Ishikawa (cell line): Measurements from ENCODE around the gene MLXIP.

Source experiments
- CREB1 ChIP-seq: IDR thresholded peaks from 2 replicates; pipeline ENCODE4 v1.6.1; 2012; ENCODE audit warnings: low read depth
- EGR1 ChIP-seq: IDR thresholded peaks from 2 replicates; pipeline ENCODE4 v1.6.1; 2012
- EP300 ChIP-seq: IDR thresholded peaks from 2 replicates; pipeline ENCODE4 v1.6.1; 2012; ENCODE audit warnings: borderline replicate concordance
- FOXM1 ChIP-seq: IDR thresholded peaks from 2 replicates; pipeline ENCODE4 v1.6.1; 2012; ENCODE audit warnings: low read depth, borderline replicate concordance
- NFIC ChIP-seq: IDR thresholded peaks from 2 replicates; pipeline ENCODE4 v1.6.1; 2012
- RAD21 ChIP-seq: IDR thresholded peaks from 2 replicates; pipeline ENCODE4 v1.6.1; 2012; ENCODE audit warnings: low read depth
- TCF12 ChIP-seq: IDR thresholded peaks from 2 replicates; pipeline ENCODE4 v1.6.1; 2012; ENCODE audit warnings: low read depth
- YY1 ChIP-seq: IDR thresholded peaks from 2 replicates; pipeline ENCODE4 v1.6.1; 2012; ENCODE audit warnings: low read depth
- ZBTB7A ChIP-seq: IDR thresholded peaks from 2 replicates; pipeline ENCODE4 v1.6.1; 2012; ENCODE audit warnings: low read depth
- TF ChIP-seq, protein P1 (sequence below): IDR thresholded peaks from 2 replicates; pipeline ENCODE4 v1.6.1; 2012
- TF ChIP-seq, protein P2 (sequence below): IDR thresholded peaks from 2 replicates; pipeline ENCODE4 v1.6.1; 2012

DNA sequence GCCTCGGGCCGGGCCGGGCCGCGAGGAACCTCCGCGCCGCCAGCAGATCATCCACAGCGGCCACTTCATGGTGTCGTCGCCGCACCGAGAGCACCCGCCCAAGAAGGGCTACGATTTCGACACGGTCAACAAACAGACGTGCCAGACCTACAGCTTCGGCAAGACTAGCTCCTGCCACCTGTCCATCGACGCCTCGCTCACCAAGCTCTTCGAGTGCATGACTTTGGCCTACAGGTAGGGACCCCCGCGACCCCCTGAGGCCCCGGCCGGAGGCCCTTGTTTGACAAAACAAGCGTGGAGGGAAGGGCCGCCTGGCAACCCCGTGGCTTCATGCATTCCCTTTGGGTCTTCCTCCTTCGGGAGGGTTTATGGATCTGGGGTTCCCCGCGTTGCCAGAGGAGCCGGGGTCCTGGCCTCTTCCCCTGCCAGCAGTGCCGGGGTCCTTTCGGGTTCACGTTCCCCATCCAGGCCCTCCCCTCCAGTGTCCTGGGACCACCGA, 526 bp downstream of the MLXIP start:
- TF ChIP-seq EGR1 (no peak), RAD21 (no peak), FOXM1 (no peak), YY1 (no peak), CREB1 (no peak), NFIC (no peak), TCF12 (no peak), ZBTB7A (peak; percentile 90; the same call in 1 of the 2 replicates), EP300 (no peak)
- TF ChIP-seq, protein P1, sequence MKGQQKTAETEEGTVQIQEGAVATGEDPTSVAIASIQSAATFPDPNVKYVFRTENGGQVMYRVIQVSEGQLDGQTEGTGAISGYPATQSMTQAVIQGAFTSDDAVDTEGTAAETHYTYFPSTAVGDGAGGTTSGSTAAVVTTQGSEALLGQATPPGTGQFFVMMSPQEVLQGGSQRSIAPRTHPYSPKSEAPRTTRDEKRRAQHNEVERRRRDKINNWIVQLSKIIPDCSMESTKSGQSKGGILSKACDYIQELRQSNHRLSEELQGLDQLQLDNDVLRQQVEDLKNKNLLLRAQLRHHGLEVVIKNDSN = no peak
- TF ChIP-seq, protein P2, sequence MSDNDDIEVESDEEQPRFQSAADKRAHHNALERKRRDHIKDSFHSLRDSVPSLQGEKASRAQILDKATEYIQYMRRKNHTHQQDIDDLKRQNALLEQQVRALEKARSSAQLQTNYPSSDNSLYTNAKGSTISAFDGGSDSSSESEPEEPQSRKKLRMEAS = peak; percentile 88
